HepG2 (cell line): ENCODE measurements around the gene QSER1. TPM values are rescaled to one million over a fixed set of nuclear protein-coding genes. Genes with fewer than 3 reads are reported as not detected.

Experiments
- CHD4 ChIP-seq: fragments of 200-600 bp; sonication (generic); IDR thresholded peaks from 2 replicates; pipeline ENCODE4 v1.7.0; 2017; ENCODE audit warnings: mild to moderate bottlenecking, low read length, borderline replicate concordance
- DDIT3 ChIP-seq: sonication (generic); formaldehyde crosslinking; IDR thresholded peaks from 2 replicates; pipeline ENCODE4 v1.4.0; 2020; ENCODE audit warnings: mild to moderate bottlenecking, missing genetic modification reagents
- FOSL2 ChIP-seq: sonication (generic); formaldehyde crosslinking; IDR thresholded peaks from 2 replicates; pipeline ENCODE4 v1.4.0; 2020; ENCODE audit warnings: missing genetic modification reagents
- HHEX ChIP-seq: IDR thresholded peaks from 2 replicates; pipeline ENCODE4 v1.6.1; 2016; ENCODE audit warnings: control low read depth
- MZF1 ChIP-seq: sonication (generic); formaldehyde crosslinking; IDR thresholded peaks from 2 replicates; pipeline ENCODE4 v1.8.1; 2023; ENCODE audit warnings: mild to moderate bottlenecking, missing genetic modification reagents, borderline replicate concordance
- NFRKB ChIP-seq: fragments of 450-650 bp; IDR thresholded peaks from 2 replicates; pipeline ENCODE4 v1.6.1; 2017
- PLRG1 ChIP-seq: fragments of 450-650 bp; conservative IDR thresholded peaks from 2 replicates; pipeline ENCODE4 v1.6.1; 2016
- SMYD3 ChIP-seq: sonication (generic); formaldehyde crosslinking; IDR thresholded peaks from 2 replicates; pipeline ENCODE4 v1.8.1; 2023; ENCODE audit warnings: mild to moderate bottlenecking, missing genetic modification reagents
- TAF1 ChIP-seq: sonication (generic); formaldehyde crosslinking; IDR thresholded peaks from 2 replicates; pipeline ENCODE4 v1.4.0; 2020; ENCODE audit warnings: missing genetic modification reagents
- TRAFD1 ChIP-seq: sonication (generic); formaldehyde crosslinking; IDR thresholded peaks from 2 replicates; pipeline ENCODE4 v1.5.1; 2020; ENCODE audit warnings: missing genetic modification reagents, mild to moderate bottlenecking, borderline replicate concordance
- ZBTB37 ChIP-seq: sonication (generic); formaldehyde crosslinking; IDR thresholded peaks from 2 replicates; pipeline ENCODE4 v1.4.0; 2020; ENCODE audit warnings: mild to moderate bottlenecking, missing genetic modification reagents
- ZC3H4 ChIP-seq: sonication (generic); formaldehyde crosslinking; IDR thresholded peaks from 2 replicates; pipeline ENCODE4 v1.4.0; 2020; ENCODE audit warnings: missing genetic modification reagents, borderline replicate concordance
- ZNF10 ChIP-seq: sonication (generic); formaldehyde crosslinking; IDR thresholded peaks from 2 replicates; pipeline ENCODE4 v1.4.0; 2020; ENCODE audit warnings: mild to moderate bottlenecking, low read depth, missing genetic modification reagents, borderline replicate concordance
- ZNF101 ChIP-seq: sonication (generic); formaldehyde crosslinking; IDR thresholded peaks from 2 replicates; pipeline ENCODE4 v1.4.0; 2020; ENCODE audit warnings: mild to moderate bottlenecking, low read depth, missing genetic modification reagents, borderline replicate concordance
- ZNF326 ChIP-seq: sonication (generic); formaldehyde crosslinking; IDR thresholded peaks from 2 replicates; pipeline ENCODE4 v1.4.0; 2020; ENCODE audit warnings: missing genetic modification reagents, borderline replicate concordance
- ZNF451 ChIP-seq: sonication (generic); formaldehyde crosslinking; IDR thresholded peaks from 2 replicates; pipeline ENCODE4 v1.5.0; 2020; ENCODE audit warnings: mild to moderate bottlenecking, missing genetic modification reagents
- ZNF552 ChIP-seq: sonication (generic); formaldehyde crosslinking; IDR thresholded peaks from 2 replicates; pipeline ENCODE4 v1.9.0; 2022; ENCODE audit warnings: missing genetic modification reagents, mild to moderate bottlenecking, borderline replicate concordance
- ZNF567 ChIP-seq: sonication (generic); formaldehyde crosslinking; IDR thresholded peaks from 2 replicates; pipeline ENCODE4 v1.8.1; 2023; ENCODE audit warnings: mild to moderate bottlenecking, missing genetic modification reagents, borderline replicate concordance
- ZNF674 ChIP-seq: sonication (generic); formaldehyde crosslinking; IDR thresholded peaks from 2 replicates; pipeline ENCODE4 v1.5.0; 2020; ENCODE audit warnings: low read depth, mild to moderate bottlenecking, missing genetic modification reagents
- ZSCAN12 ChIP-seq: sonication (generic); formaldehyde crosslinking; IDR thresholded peaks from 2 replicates; pipeline ENCODE4 v1.9.0; 2021; ENCODE audit warnings: mild to moderate bottlenecking, missing genetic modification reagents
- ZXDC ChIP-seq: sonication (generic); formaldehyde crosslinking; IDR thresholded peaks from 2 replicates; pipeline ENCODE4 v1.5.0; 2020; ENCODE audit warnings: mild to moderate bottlenecking, missing genetic modification reagents
- polyA plus RNA-seq, 8 experiments: library from polyadenylated mRNA; depleted of rRNA in 3 of 8; stranded (reverse) in 7 of 8; unstranded in 1 of 8; fragments of >200 nt; fragmentation: Illumina TruSeq in 4 of 8; extraction: Trizol in 4 of 8; gene quantifications; 2 replicates each; pipeline versions ENCODE4 v1.2.1 to v1.2.3, GENCODE V29; 2011 to 2016; ENCODE audit warnings: low read depth in 4 of 8, missing spikeins in 1 of 8, mixed read lengths in 1 of 8; ENCODE audit not compliant: insufficient read depth in 1 of 8
- total RNA-seq, 5 experiments: library from RNA; depleted of rRNA; stranded (reverse); fragments of >200 nt; fragmentation: Illumina TruSeq; extraction: Trizol; gene quantifications; 2 replicates each; pipeline ENCODE4 v1.2.3, GENCODE V29; 2016; ENCODE audit warnings: low read depth in 1 of 5
- TF ChIP-seq, protein P1 (sequence below): sonication (generic); formaldehyde crosslinking; IDR thresholded peaks from 2 replicates; pipeline ENCODE4 v1.4.0; 2020; ENCODE audit warnings: mild to moderate bottlenecking, missing genetic modification reagents

Gene QSER1
- total and polyA plus RNA-seq, 2 of the 13 experiments (the other 11 are each of a cell fraction or from before 2014, with no cell fraction given), result 8.9 to 17.3 TPM

- TF ChIP-seq FOSL2 (CRISPR knock-in tag), result no peak
- no peak for TF ChIP-seq DDIT3 (CRISPR knock-in tag)
- no peak for TF ChIP-seq ZC3H4 (CRISPR knock-in tag)
- no peak for TF ChIP-seq ZNF674 (CRISPR knock-in tag)
- TF ChIP-seq SMYD3 (CRISPR knock-in tag), result no peak
- no peak for TF ChIP-seq ZNF567 (CRISPR knock-in tag)
- TF ChIP-seq ZNF101 (CRISPR knock-in tag), result no peak
- no peak for TF ChIP-seq PLRG1
- no peak for TF ChIP-seq ZBTB37 (CRISPR knock-in tag)
- TF ChIP-seq NFRKB, result no peak
- peak; percentile 12; the same call in 1 of the 2 replicates for TF ChIP-seq ZSCAN12 (CRISPR knock-in tag)
- TF ChIP-seq TRAFD1 (CRISPR knock-in tag), result no peak
- TF ChIP-seq, protein P1, sequence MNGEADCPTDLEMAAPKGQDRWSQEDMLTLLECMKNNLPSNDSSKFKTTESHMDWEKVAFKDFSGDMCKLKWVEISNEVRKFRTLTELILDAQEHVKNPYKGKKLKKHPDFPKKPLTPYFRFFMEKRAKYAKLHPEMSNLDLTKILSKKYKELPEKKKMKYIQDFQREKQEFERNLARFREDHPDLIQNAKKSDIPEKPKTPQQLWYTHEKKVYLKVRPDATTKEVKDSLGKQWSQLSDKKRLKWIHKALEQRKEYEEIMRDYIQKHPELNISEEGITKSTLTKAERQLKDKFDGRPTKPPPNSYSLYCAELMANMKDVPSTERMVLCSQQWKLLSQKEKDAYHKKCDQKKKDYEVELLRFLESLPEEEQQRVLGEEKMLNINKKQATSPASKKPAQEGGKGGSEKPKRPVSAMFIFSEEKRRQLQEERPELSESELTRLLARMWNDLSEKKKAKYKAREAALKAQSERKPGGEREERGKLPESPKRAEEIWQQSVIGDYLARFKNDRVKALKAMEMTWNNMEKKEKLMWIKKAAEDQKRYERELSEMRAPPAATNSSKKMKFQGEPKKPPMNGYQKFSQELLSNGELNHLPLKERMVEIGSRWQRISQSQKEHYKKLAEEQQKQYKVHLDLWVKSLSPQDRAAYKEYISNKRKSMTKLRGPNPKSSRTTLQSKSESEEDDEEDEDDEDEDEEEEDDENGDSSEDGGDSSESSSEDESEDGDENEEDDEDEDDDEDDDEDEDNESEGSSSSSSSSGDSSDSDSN (CRISPR knock-in tag), result no peak
- no peak for TF ChIP-seq ZXDC (CRISPR knock-in tag)
- no peak for TF ChIP-seq ZNF552 (CRISPR knock-in tag)
- TF ChIP-seq CHD4, result no peak
- TF ChIP-seq HHEX (CRISPR knock-in tag), result no peak
- no peak for TF ChIP-seq MZF1 (CRISPR knock-in tag)
- TF ChIP-seq ZNF10, result no peak
- TF ChIP-seq ZNF451 (CRISPR knock-in tag), result peak; percentile 38; the same call in 1 of the 2 replicates
- TF ChIP-seq TAF1 (CRISPR knock-in tag), result peak; percentile 48; the same call in 1 of the 2 replicates
- TF ChIP-seq ZNF326 (CRISPR knock-in tag), result no peak
Observed at GRCh38 chr11:32892355-32893092, at the start of gene QSER1 (continued).
